ENCODE results near the gene ANKRD26. TPM values are rescaled to one million over a fixed set of nuclear protein-coding genes. Genes with fewer than 3 reads are reported as not detected.

The ANKRD26 gene
- total and polyA plus RNA-seq, 2 donors (not counting 3 experiments of a cell fraction or from before 2014, with no cell fraction given), result 1.0 to 9.5 TPM

DNA sequence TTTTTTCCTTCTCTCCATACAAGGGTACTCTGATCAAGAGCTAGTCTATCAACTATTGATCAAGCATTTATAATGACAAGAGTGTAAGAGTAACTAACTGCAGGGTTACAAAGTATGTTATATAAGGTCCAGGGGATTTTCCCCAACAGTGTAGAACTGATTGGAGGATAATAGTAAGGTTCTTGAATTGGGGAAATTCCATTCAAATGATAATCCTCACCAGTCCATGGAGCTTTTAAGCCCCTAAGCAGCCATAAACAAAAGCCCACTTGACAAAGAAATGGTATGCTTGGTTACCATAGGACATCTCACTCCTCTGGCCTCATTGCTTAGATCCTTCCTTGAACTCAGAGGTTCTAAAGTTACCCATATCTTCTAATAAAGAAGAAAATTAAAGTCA is 45.6 kb upstream of the ANKRD26 start:
- no TSS peak for BruUV-seq (replicated peaks)
- ChIA-PET CTCF (no interaction called here), POLR2A (no interaction called here)
- Histone ChIP-seq H3K9me1 (replicated peaks; ENCODE audit: control insufficient read depth, extremely low read depth, insufficient read depth, low read length) (no peaks in the 10 kb centered on the region), H3K9me3 (replicated peaks; ENCODE audit: control insufficient read depth, insufficient read depth, low read length) (no peaks in the 10 kb centered on the region), H4K20me1 (replicated peaks; ENCODE audit: control insufficient read depth, extremely low read depth, insufficient read depth, low read length) (peaks cover 5% of the 10 kb centered on the region), H3K27ac (ENCODE audit: insufficient read depth, low read depth, low read length) (no peak overlapping the region), H2AFZ (ENCODE audit: low read depth, low read length) (no peak overlapping the region), H3K4me3 (replicated peaks in 1 of 3; ENCODE audit: insufficient read depth in 1 of 3, low read depth in 1 of 3, low read length in 3 of 3) (no peak overlapping the region), H3K4me1 (ENCODE audit: control insufficient read depth, extremely low read depth, insufficient read depth, low read length) (no peaks in the 10 kb centered on the region), H3K27me3 (ENCODE audit: control insufficient read depth in 2 of 2, insufficient read depth in 2 of 2, low read length in 2 of 2) (no peaks in the 10 kb centered on the region), H3K9ac (replicated peaks; ENCODE audit: extremely low read depth, insufficient read depth, low read length) (no peak overlapping the region), H3K79me2 (ENCODE audit: control insufficient read depth, insufficient read depth, low read length) (peaks cover 61% of the 10 kb centered on the region), H3K36me3 (ENCODE audit: control insufficient read depth in 2 of 2, extremely low read depth in 1 of 2, insufficient read depth in 2 of 2, low read length in 2 of 2) (peaks cover 7 to 15% of the 10 kb centered on the region in 2 experiments), H3K4me2 (ENCODE audit: insufficient read depth, low read length) (no peak overlapping the region)
- DNase-seq (ENCODE audit: low read depth, low spot score), result no peak
- dilution Hi-C loops (cut with MboI; ENCODE audit: extremely low pct_ligation_motif_present, low sequenced_read_pairs), result no loop called here
- TF ChIP-seq, protein P1, sequence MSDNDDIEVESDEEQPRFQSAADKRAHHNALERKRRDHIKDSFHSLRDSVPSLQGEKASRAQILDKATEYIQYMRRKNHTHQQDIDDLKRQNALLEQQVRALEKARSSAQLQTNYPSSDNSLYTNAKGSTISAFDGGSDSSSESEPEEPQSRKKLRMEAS (IDR thresholded peaks at IDR 0.05; ENCODE audit: insufficient read depth, insufficient read length), result no peak
- no peak for TF ChIP-seq MYC (IDR thresholded peaks at IDR 0.05; ENCODE audit: low read depth, low read length)
- no peak for TF ChIP-seq POLR2A (IDR thresholded peaks at IDR 0.05; ENCODE audit: low read depth, low read length)
- TF ChIP-seq GATA2 (IDR thresholded peaks at IDR 0.05; ENCODE audit: insufficient read depth, insufficient read length, low read depth, low read length), result no peak
- no peak for TF ChIP-seq JUN (IDR thresholded peaks at IDR 0.05; ENCODE audit: borderline replicate concordance, insufficient read depth, insufficient read length, low read depth)
- TF ChIP-seq POLR2AphosphoS5 (IDR thresholded peaks at IDR 0.05; ENCODE audit: insufficient read depth, low read depth, low read length), result no peak
- TF ChIP-seq, protein P2, sequence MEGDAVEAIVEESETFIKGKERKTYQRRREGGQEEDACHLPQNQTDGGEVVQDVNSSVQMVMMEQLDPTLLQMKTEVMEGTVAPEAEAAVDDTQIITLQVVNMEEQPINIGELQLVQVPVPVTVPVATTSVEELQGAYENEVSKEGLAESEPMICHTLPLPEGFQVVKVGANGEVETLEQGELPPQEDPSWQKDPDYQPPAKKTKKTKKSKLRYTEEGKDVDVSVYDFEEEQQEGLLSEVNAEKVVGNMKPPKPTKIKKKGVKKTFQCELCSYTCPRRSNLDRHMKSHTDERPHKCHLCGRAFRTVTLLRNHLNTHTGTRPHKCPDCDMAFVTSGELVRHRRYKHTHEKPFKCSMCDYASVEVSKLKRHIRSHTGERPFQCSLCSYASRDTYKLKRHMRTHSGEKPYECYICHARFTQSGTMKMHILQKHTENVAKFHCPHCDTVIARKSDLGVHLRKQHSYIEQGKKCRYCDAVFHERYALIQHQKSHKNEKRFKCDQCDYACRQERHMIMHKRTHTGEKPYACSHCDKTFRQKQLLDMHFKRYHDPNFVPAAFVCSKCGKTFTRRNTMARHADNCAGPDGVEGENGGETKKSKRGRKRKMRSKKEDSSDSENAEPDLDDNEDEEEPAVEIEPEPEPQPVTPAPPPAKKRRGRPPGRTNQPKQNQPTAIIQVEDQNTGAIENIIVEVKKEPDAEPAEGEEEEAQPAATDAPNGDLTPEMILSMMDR (IDR thresholded peaks at IDR 0.05; ENCODE audit: extremely low read depth in 1 of 2, insufficient read depth in 1 of 2, low read depth in 1 of 2, low read length in 2 of 2), result no peak
- no peak for TF ChIP-seq FOS (IDR thresholded peaks at IDR 0.05; ENCODE audit: borderline replicate concordance, insufficient read depth, low read length)
- no peak for TF ChIP-seq EZH2 (IDR thresholded peaks at IDR 0.05; ENCODE audit: borderline replicate concordance, low read depth, low read length, severe bottlenecking)
- FAIRE-seq, result no peak
- intact Hi-C loops (cut with micrococcal nuclease), result no loop called here
